Uterus (tissue), 4 donors: ENCODE measurements around the gene HTR3A. TPM values are rescaled to one million over a fixed set of nuclear protein-coding genes. Genes with fewer than 3 reads are reported as not detected.

Source experiments
- DNase-seq, 2 donors: peaks; one replicate each; pipeline ENCODE4 v3.0.0-alpha.2; 2019 to 2020
- H3K27ac ChIP-seq, 2 donors: fragments of 200-600 bp; sonication (generic); 1 replicate in 1 of 2; 2 replicates in 1 of 2; pipeline ENCODE4 v1.5.1; 2016 to 2018
- H3K27me3 ChIP-seq, 2 donors: fragments of 200-600 bp; sonication (generic); one replicate each; pipeline ENCODE4 v1.5.1; 2018 to 2019; ENCODE audit warnings: control low read depth in 1 of 2
- H3K36me3 ChIP-seq, 2 donors: fragments of 200-600 bp; sonication (generic); one replicate each; pipeline ENCODE4 v1.5.1; 2019; ENCODE audit warnings: control low read depth in 1 of 2
- H3K4me1 ChIP-seq, 2 donors: fragments of 200-600 bp; sonication (generic); one replicate each; pipeline ENCODE4 v1.5.1; 2018 to 2019; ENCODE audit warnings: control low read depth in 1 of 2
- H3K4me3 ChIP-seq, 2 donors: fragments of 200-600 bp; sonication (generic); 1 replicate in 1 of 2; 2 replicates in 1 of 2; pipeline ENCODE4 v1.5.1; 2018 to 2019; ENCODE audit warnings: mild to moderate bottlenecking in 1 of 2
- H3K9me3 ChIP-seq, 2 donors: fragments of 200-600 bp; sonication (generic); one replicate each; pipeline ENCODE4 v1.5.1; 2019; ENCODE audit warnings: control low read depth in 1 of 2
- CTCF ChIP-seq, 4 experiments: fragments of 200-600 bp in 2 of 4; fragments of 450-650 bp in 2 of 4; sonication (generic) in 2 of 4; IDR thresholded peaks; one replicate each; pipeline ENCODE4 v1.5.1; 2016 to 2019; ENCODE audit warnings: antibody characterized with exemption in 4 of 4, mild to moderate bottlenecking in 2 of 4, moderate library complexity in 1 of 4
- POLR2A ChIP-seq, 2 donors: fragments of 450-650 bp; IDR thresholded peaks; one replicate each; pipeline ENCODE4 v1.6.1; 2016; ENCODE audit warnings: antibody characterized with exemption in 2 of 2, mild to moderate bottlenecking in 1 of 2, moderate library complexity in 1 of 2
- intact Hi-C: fragments of 100-400 bp; cut with DNase I; formaldehyde crosslinking; loops from one replicate; pipeline ENCODE4 v1.15.1; 2023; ENCODE audit warnings: low total_unique reads
- total RNA-seq, 4 donors: library from RNA; depleted of rRNA in 3 of 4; stranded (reverse); fragments of >200 nt in 3 of 4; gene quantifications; one replicate each; pipeline versions ENCODE4 v1.1.0 to v1.2.4, GENCODE V29; 2014 to 2023
- donor health status: DM: yes; HTN: yes; CAD: no.

Gene HTR3A
- total RNA-seq, 4 donors from 2014 or later: 0.14 to 0.21 TPM; not detected in 2

DNA sequence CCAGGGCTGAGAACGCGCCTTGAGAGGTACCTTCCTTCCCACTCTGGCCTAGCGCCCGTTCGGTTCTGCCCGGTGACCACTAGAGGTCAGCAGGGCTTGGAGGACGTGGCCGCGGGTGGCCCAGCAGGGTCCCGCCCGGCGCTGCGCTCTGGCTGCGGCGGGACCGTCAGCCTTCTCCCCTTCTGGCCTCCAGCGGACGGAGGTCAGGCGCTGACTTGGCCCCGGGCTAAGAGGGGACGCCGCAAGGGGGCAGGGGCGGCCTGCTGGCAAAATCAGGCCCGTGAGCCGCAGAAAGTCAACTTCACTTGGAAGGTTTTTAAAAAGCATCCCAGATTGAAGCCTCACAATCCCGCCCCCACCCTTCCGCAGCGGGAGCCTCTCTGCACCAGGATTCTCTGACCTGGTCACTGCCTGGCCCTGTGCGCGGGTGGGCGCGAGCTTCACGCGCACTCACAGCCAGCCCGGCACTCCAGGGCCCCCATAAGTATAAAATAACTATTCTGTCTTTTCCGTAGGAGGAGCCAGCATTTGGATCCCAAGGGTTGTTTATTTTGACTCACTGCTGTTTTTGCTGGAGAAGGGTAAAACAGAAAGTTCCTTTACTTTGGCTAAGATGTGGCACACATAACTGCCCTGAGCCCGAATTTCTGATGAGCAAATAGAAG is 61.4 kb downstream of the HTR3A start:
- DNase-seq: peak; percentile 87
- Histone ChIP-seq H3K27me3 (no peaks in the 10 kb centered on the region), H3K36me3 (no peaks in the 10 kb centered on the region), H3K4me3 (peak overlapping the region; percentile 16 to 30), H3K9me3 (no peaks in the 10 kb centered on the region), H3K4me1 (no peaks in the 10 kb centered on the region), H3K27ac (peak overlapping the region; percentile 75 to 79)
- intact Hi-C loops: no loop called here
- TF ChIP-seq CTCF (IDR thresholded peaks at IDR 0.05) (peak; percentile 84 to 96 (median 94)), POLR2A (IDR thresholded peaks at IDR 0.05) (peak in 1 of 2 donors; percentile 18)

DNA sequence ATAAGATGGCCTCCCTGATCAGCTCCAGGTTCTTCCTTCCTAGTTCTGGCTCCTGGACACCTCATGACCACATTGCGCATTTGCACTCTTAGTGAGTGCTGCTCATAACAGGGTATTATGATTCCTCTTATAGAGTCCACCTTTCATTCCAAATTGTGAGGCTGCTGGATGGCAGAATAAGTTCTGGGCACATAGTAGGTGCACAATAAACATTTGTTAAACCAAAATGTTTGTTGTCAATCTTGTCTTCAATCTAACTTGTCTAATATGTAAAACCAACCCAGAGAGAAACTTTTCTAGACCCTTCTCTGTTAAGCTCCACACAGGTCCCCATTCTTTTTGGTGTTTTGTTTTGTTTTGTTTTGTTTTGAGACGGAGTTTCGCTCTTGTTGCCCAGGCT is 62.0 kb downstream of the HTR3A start:
- Histone ChIP-seq H3K27ac (peak overlapping the region; percentile 75 to 79), H3K36me3 (no peaks in the 10 kb centered on the region), H3K4me3 (peak overlapping the region; percentile 16 to 30), H3K4me1 (no peaks in the 10 kb centered on the region), H3K9me3 (no peaks in the 10 kb centered on the region), H3K27me3 (no peaks in the 10 kb centered on the region)
- intact Hi-C loops: no loop called here
- no peak for TF ChIP-seq POLR2A (IDR thresholded peaks at IDR 0.05)
- no peak for TF ChIP-seq CTCF (IDR thresholded peaks at IDR 0.05)
- no peak for DNase-seq

GRCh38 chr11:114039551-114039950 is 64.6 kb downstream of the HTR3A start:
- H3K27ac ChIP-seq: peak overlapping the region; percentile 85 to 88
- no peak for DNase-seq
- TF ChIP-seq POLR2A (IDR thresholded peaks at IDR 0.05): no peak
- TF ChIP-seq CTCF (IDR thresholded peaks at IDR 0.05): no peak
- no peaks in the 10 kb centered on the region for H3K9me3 ChIP-seq
- H3K36me3 ChIP-seq: no peaks in the 10 kb centered on the region
- no peak overlapping the region for H3K4me3 ChIP-seq
- intact Hi-C loops: no loop called here
- H3K27me3 ChIP-seq: no peaks in the 10 kb centered on the region
- H3K4me1 ChIP-seq: no peaks in the 10 kb centered on the region

Other genes starting within 250 kb of the HTR3A start
- 100 to 1,000 TPM in 1 of 4 donors, 10 to 100 TPM in 2, 1 to 10 TPM in 1; 5.6 to 122 (median 19.5) TPM for gene ZW10, start 201.4 kb upstream of the HTR3A start, total RNA-seq
- gene CLDN25, start 195.3 kb upstream of the HTR3A start, total RNA-seq: not detected
- gene USP28, start 99.5 kb upstream of the HTR3A start, total RNA-seq: 10 to 100 TPM in 3 of 4 donors, 1 to 10 TPM in 1; 5.3 to 43.3 (median 22.4) TPM
- not detected for gene HTR3B, start 70.3 kb upstream of the HTR3A start, total RNA-seq
- gene ZBTB16, start 84.6 kb downstream of the HTR3A start, total RNA-seq: 100 to 1,000 TPM in 3 of 4 donors, 10 to 100 TPM in 1; 25.5 to 302 (median 151) TPM